NCI-H1930 (cell line): ENCODE data around the gene HDDC3.
"Not testable (repeated sequence)": the region's sequence is repeated elsewhere in the genome, so short reads cannot be mapped to it uniquely, and the experiment has no call there.

Experiments used
- DNase-seq, 2 experiments: peaks; one replicate each; lab custom pipeline; 2025; lab: John Stamatoyannopoulos, UW

HDDC3 gene

DNA sequence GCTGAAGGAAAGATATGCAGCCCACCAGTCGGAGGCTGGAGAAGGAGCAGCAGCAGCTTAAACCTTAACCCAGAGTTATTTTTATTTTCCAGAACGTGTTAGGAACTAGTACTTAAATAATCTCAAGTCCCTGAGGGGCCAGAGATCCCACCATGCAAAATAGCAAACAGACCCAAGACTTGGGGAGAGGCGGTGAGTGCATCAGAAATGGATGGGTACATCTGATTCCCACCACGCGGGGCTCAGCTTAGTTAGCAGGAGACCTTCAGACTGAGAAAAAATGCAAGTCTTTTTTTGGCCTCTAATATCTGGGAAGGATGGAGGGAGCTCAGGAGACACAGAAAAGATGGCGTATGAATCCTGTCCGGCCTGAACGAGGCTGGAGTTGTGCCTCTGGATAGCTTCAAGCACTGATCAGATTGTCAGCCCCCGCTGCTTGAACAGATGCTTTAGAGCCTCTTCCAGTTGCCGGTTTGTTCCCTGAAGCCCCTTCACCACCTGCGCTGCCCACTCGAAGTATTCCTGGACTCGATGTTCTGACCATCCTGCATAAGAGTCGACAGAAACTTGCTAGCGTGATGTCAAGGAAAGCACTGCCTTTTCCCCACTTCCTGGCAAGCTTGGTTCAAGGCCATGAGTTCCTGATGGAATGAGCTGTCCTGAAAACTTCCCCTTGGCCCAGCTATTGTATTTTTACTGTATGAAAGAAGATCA is 1.3 kb downstream of the HDDC3 start:
- no peak for DNase-seq

DNA sequence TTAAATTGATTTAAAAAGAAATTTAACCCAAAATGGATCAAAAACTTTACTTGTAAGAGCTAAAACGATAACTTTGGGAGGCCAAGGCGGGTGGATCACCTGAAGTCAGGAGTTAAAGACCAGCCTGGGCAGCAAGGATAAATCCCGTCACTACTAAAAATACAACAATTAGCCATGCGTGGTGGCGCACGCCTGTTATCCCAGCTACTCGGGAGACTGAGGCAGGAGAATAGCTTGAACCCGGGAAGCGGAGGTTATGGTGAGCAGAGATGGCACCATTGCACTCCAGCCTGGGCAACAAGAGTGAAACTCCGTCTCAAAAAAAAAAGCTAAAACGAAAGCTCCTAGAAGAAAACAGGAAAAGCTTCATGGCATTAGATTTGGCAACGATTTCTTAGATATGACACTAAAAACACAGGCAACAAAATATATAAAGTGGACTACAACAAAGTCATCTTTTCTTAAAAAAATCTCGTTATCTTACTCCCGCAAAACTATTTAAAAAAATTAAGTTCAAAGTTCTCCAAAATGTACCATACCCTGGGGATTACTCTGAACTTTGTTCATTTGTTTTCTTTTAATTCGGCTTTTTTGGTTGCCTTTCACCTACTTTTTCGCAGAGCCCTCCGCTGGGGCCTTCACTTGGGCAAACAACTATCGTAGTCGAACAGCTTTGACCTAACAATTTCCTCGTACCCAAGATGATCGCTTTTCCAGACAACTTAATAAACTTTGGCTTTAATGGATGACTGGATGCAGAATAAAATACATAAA is 2.9 kb downstream of the HDDC3 start:
- no peak for DNase-seq

DNA sequence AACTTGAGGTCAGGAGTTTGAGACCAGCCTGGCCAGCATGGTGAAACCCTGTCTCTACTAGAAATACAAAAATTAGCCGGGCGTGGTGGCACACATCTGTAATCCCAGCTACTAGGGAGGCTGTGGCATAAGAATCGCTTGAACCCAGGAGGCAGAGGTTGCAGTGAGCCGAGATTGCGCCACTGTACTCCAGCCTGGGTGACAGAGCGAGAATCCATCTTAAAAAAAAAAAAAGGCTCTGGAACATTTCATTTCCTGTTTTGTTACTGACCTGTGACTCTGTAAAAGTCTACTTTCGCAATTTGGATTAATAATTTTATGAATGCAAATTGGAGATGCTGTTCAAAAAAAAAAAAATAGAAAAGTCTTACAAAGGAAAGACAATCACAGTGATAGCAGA is 4.2 kb downstream of the HDDC3 start:
- not testable (repeated sequence) for DNase-seq

DNA sequence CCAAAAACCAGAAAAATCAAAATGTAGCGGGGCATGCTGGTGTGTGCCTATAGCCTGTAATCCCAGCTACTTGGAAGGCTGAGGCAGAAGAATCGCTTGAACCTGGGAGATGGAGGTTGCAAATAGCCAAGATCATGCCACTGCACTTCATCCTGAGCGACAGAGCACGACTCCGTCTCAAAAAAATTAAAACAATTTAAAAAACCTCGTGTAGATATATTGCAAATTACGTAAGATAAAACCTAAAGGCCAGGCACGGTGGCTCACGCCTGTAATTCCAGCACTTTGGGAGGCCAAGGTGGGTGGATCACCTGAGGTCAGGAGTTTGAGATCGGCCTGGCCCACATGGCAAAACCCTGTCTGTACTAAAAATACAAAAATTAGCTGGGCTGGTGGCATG is 5.6 kb downstream of the HDDC3 start:
- DNase-seq: not testable (repeated sequence)

DNA sequence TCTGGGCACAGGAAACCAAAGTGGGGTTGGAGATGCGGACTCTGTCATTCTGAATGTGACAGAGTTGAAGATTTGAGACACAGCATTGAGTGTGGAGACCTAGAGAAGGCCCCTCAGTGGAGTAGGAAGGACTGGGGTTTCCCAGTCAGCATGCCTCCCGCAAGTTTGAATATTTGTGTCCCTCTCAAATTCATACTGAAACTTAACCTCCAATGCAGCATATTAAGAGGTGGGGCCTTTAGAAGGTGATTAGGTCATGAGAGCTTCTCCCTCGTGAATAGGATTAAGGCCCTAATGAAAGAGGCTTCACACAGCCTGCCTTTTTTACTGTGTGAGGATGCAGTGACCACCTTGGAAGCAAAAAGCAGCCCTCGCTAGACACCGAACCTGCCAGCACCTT is 8.0 kb downstream of the HDDC3 start:
- DNase-seq: no peak

DNA sequence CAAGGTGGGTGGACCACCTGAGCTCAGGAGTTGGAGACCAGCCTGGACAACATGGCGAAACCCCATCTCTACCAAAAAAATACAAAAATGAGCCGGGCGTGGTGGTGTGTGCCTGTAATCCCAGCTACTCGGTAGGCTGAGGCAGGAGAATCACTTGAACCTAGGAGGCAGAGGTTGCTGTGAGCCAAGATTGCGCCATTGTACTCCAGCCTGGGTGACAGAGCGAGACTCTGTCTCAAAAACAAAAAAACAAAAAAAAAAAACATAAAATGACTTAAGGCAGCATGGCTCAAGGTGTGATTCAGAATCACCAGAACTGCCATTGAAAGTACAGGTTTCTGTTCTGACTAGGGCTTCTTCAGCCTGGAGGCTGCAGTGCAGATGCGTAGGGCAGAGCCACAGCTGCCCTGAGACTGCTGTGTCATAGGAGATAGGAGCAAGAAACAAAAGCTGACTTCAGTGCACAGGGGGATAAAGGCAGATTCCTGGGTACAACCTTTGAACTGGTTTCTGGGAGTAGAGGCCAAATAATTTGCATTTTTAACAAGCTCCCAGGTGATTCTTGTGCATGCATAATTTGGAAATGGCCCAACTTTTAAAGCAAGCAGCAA is 9.5 kb downstream of the HDDC3 start:
- not testable (repeated sequence) for DNase-seq

DNA sequence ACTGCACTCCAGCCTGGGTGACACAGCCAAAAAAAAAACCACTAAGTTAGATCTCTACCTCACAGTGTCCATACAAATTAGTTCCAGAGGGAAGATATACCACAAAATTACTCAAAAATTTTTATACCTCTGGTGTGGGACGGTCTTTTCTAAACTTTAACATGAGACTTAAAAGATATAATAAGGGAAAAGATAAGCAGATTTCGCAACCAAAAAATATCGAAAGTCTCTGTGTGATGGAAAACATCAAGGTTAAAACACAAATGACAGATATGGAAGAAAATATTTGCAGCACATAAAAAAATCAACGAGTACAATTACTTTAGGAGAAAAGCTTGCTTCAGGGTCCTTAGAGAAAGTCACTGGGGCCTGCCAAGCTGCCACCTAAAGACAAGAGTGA is 10.5 kb downstream of the HDDC3 start:
- DNase-seq: no peak

DNA sequence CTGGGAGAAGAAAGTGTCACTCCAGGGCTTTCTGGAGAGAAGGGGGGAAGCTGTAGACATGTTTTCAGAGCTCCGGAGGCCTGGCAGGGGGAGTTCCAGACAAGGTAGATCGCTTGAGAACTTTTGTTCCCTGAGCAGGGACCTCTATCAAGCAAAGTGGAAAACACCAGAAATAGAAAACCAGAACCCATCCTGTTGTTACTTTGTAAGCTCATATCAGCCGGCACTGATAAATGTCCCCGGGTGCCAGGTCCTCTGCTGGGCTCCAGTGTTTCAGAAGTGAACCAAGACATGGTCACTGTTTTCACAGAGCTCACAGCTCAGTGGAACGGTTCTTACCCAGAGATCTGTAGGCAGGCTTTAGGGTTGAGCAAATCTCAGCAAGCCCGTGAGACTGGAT is 13.5 kb downstream of the HDDC3 start:
- no peak for DNase-seq

DNA sequence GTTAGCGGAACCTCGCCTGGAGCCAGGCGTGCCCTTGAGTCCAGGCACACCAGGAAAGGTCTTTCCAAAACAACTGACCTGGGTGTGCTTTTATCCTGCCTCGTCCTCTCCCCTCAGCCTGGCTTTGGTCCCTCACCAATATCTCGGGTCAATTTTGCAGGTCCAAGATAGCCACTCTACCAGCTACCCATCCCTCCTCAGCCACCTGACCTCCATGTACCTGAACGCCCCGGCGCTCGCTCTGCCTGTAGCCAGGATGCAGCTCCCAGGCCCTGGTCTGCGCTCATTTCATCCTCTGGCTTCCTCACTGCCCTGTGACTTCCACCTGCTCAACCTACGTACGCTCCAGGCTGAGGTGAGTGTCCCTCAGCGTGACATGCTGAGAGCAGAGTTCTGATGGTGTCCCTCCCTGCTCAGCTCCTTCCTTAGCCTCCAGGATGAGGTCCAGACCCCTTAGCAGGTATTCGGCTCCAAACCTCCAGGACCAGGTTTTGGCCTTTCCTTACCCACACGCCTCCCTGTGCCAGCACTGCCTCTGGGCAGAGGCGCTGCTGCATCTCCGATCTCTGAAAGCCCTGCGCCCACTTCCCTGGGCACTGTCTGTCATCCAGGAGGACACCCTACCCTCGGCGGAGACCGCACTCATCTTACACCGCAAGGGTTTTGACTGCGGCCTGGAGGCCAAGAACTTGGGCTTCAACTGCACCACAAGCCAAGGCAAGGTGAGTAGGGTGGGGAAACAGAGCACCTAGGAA is 14.1 kb downstream of the HDDC3 start:
- no peak for DNase-seq

DNA sequence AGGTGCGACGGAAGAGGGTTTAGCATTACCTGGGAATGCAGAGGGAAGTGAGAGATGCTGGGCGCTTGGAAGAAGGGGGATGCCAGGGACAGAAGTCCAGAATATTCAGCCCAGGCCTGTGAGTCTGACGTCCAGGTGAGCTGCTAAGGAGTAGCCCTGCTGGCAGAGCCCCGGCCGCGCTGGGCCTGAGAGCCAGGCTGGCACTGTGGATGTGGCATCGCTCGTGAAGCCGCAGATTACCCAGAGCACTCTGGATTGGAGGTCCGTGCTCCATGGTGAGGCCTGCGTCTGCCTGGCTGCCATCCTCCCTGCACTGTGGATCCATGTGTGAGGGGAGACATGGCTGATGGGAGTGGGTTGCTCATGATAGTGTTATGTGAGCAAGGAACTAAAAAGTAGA is 14.8 kb downstream of the HDDC3 start:
- DNase-seq: no peak

DNA sequence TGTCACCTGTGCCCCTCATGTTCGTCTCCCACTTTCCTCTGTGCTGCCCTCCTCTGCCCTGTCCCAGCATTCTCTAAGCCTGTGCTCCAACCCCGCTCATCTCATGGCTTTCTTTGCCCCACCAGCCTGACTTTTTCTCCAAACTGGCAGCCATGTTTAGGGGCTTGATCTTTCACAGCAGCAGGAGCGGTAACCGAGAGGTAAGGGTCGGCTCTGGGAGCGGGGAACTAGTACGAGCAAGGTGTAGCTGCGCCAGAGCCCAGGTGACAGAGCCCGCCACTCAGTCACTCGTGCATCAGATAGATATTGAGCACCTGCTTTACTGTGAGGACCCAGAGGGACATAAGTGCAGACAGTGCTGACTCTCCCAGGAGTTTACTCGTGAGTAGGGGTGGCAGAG is 15.9 kb downstream of the HDDC3 start:
- DNase-seq: no peak

DNA sequence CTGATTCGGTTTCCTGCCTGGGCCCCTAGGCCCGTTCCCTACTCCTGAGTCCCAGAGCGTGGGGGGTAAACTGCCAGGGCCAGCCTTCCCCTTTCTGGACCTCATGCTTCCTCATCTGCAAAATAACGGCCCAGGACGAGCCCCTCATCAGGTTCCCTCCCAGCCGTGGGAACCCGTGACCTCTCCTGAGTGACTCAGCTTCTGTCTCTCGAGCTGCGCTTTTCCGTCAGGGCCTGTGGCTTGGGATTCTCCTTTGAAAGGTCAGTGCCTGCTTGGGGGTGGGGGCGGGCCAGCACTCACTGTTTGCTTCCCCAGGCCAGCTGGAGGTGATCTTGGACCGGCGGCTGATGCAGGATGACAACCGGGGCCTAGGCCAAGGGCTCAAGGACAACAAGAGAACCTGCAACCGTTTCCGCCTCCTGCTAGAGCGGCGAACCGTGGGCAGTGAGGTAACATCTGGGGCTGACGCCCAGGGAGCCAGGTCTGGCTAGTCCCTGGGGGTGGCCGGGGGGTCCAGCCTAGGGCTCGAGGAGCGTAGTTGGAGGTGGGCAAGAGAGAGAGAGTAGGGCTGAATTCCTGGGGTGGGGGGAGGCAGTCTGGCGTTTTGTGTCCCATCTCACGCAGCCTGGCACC is 16.4 kb downstream of the HDDC3 start:
- DNase-seq: no peak

DNA sequence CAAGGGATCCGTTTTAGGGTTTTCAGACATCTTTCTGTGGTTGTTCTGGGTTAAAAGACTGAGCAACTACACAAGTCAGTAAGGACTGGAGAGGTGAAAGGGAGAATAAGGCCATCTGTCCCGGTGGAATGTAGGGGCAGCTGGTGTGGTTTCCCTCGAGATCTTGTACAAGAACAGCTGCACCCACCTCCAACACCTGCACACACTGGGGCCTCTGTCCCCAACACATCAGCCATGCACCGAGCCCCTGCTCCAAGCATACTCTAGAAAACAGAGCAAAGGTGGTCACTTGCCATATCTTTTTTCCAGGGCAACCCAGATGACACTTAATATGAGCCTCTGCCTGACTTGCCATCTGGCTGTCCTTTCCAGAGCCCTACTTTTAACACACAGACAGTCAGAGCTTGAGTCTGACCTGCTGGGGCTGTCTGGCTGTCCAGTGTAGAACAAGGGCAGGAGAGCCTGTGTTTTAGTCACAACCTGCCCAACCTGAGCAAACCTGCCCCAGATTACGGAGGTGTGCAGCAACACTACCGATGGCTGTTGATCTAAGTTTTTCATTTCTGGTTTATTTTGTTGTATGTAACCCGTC is 17.0 kb downstream of the HDDC3 start:
- DNase-seq: no peak

DNA sequence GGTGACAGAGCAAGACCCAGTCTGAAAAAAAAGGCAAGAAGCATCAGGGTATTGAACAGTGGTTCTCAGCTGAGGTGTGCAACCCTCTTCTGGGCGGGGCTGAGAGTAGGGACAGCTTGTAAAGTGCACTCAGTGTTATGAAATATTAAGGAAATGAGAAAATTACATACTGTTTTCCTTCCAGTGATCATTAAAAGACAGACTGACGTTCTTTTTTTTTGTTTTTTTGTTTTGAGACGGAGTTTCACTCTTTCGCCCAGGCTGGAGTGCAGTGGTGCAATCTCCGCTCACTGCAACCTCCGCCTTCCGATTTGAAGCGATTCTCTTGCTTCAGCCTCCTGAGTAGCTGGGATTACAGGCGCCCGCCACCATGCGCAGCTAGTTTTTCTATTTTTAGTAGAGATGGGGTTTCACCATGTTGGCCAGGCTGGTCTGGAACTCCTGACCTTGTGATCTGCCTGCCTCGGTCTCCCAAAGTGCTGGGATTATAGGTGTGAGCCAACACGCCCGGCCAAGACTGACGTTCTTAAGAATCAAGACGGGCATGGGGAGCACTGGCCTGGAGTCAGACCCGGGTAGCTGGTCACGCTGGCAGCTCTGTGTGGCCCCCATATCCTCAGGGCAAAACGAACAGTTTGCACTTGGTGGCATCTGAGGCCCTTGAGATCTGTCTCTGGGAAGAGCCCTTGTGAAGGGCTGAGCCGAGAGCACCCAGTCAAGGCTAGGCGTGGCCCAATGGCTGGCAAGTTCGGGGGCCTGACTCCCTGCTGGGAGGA is 17.9 kb downstream of the HDDC3 start:
- DNase-seq: no peak

DNA sequence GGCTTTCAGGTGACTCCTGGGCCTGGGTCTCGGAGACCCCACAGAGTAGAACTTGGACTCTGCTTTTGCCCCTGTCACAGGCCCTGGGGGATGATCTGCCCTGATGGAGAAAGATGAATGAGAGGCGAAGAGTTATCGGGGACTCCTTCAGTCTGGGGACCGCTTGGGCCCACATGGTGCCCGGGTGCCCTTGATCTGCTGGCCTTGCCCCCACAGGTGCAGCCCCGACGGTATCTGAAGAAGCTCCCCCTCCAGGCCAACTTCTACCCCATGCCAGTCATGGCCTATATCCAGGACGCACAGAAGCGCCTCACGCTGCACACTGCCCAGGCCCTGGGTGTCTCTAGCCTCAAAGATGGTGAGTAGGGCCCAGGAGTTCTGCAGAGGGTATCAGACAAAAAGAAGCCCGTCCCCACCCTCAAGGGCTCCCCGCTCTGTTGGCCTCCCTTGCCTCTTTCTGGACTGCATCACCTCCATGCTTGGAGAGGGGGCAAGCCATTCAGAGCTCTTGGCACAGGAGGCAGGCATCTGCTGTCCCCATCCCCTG is 18.9 kb downstream of the HDDC3 start:
- DNase-seq: no peak

DNA sequence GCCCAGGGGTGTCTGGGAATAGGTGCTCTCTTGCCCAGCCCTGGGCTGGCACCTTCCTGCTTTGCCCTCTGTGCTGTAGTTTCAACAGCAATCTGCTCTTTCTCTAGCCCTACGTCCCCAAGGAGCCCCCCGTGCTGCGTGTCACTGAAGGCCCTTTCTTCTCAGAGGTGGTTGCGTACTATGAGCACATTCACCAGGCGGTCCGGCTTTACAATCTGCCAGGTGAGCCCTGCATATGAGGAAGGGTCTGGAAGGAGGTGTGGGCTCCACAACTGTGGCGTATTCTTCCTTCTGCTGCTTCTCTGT is 19.6 kb downstream of the HDDC3 start:
- no peak for DNase-seq

DNA sequence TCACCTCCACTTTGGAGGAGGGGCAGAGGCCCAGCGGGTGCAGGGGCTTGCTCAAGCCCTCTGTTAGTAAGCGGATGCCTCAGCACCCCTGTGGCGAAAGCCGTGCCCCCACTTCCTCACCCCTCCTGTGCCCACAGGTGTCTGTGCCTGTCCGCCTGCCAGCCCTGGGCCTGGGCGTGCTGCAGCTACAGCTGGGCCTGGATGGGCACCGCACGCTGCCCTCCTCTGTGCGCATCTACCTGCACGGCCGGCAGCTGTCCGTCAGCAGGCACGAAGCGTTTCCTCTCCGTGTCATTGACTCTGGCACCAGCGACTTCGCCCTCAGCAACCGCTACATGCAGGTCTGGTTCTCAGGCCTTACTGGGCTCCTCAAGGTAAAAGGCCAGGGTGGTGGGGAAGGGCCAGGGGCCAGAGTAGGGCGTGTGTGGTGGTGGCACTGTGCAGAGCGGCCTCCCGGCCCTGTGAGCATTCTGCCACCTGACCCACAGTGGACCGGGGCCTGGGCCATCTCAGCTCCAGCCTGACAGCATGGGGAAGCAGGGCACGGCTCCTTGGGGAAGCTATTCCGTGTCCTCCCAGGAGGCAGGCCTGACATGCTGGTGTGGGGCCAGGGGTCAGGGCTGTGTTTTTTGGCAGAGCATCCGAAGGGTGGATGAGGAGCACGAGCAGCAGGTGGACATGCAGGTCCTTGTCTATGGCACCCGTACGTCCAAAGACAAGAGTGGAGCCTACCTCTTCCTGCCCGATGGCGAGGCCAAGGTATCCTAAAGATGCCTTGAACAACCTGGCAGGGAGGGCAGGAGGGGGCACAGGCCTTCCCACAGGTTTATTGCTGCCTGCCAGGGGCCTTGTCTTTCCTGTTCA is 20.2 kb downstream of the HDDC3 start:
- DNase-seq: no peak

DNA sequence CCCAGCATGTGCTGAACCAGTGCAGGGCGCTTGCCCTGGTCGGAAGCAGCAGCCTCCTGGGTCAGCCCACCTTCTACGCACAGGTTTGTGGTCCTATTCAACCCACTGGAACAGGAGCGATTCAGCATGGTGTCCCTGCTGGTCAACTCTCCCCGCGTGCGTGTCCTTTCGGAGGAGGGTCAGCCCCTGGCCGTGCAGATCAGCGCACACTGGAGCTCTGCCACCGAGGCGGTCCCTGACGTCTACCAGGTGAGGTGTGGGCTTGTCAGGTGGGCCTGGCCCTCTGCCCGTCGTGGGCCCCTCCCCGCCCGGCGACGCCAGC is 21.1 kb downstream of the HDDC3 start:
- DNase-seq: no peak

DNA sequence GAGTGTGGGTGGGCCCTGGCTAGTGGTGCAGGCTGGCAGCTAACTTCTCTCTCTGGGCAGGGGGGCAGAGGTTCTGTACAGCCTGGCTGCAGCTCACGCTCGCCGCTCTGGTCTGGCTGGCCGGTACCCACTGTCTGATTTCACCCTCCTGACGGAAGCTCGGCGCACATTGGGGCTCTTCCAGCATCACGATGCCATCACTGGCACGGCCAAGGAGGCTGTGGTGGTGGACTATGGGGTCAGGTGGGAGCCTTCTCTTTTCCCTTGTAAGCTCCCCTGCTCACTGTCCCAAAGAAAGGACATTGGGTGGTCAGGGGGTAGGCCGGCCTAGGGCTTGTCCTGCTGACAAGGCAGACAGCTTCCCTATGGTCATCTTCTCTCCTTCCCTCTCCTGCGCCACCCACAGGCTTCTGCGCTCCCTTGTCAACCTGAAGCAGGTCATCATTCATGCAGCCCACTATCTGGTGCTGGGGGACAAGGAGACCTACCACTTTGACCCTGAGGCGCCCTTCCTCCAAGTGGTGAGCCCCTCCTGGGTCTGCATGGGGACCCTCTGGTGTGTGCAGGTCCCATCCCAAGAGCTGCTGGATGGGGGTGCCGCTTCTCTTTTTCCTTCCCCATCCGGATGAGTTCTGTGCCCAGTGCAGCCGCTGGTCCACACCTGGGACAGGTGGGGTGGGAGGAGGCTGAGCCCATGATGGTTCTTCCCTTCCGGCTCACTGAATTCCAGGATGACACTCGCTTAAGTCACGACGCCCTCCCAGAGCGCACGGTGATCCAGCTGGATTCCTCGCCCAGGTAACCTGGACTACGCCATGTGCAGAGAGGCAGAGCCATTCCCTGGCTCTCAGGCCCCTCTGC is 21.7 kb downstream of the HDDC3 start:
- no peak for DNase-seq
